HepG2 (cell line): ENCODE results near the gene SLC2A10. TPM values are rescaled to one million over a fixed set of nuclear protein-coding genes. Genes with fewer than 3 reads are reported as not detected.

ENCODE experiments used
- ATF5 ChIP-seq: sonication (generic); formaldehyde crosslinking; IDR thresholded peaks from 2 replicates; pipeline ENCODE4 v1.4.0; 2020; ENCODE audit warnings: mild to moderate bottlenecking, low read depth, missing genetic modification reagents
- ATF7 ChIP-seq, 2 experiments: fragments of 450-650 bp in 1 of 2; sonication (generic) in 1 of 2; formaldehyde crosslinking in 1 of 2; IDR thresholded peaks; 2 replicates each; pipeline versions ENCODE4 v1.4.0 to v1.6.1; 2016 to 2020; ENCODE audit warnings: antibody characterized with exemption in 1 of 2, mild to moderate bottlenecking in 1 of 2, missing genetic modification reagents in 1 of 2
- FOXM1 ChIP-seq: sonication (generic); formaldehyde crosslinking; IDR thresholded peaks from 2 replicates; pipeline ENCODE4 v1.5.0; 2020; ENCODE audit warnings: missing genetic modification reagents
- HDAC1 ChIP-seq: sonication (generic); formaldehyde crosslinking; IDR thresholded peaks from 2 replicates; pipeline ENCODE4 v1.5.1; 2020; ENCODE audit warnings: mild to moderate bottlenecking, missing genetic modification reagents
- RBAK ChIP-seq: sonication (generic); formaldehyde crosslinking; IDR thresholded peaks from 2 replicates; pipeline ENCODE4 v1.5.1; 2020; ENCODE audit warnings: mild to moderate bottlenecking, missing genetic modification reagents
- SALL2 ChIP-seq: sonication (generic); formaldehyde crosslinking; IDR thresholded peaks from 2 replicates; pipeline ENCODE4 v1.8.1; 2023; ENCODE audit warnings: mild to moderate bottlenecking, missing genetic modification reagents, inconsistent platforms
- ZBTB1 ChIP-seq: sonication (generic); formaldehyde crosslinking; IDR thresholded peaks from 2 replicates; pipeline ENCODE4 v1.4.0; 2020; ENCODE audit warnings: missing genetic modification reagents, borderline replicate concordance
- ZBTB21 ChIP-seq: sonication (generic); formaldehyde crosslinking; IDR thresholded peaks from 2 replicates; pipeline ENCODE4 v1.4.0; 2020; ENCODE audit warnings: missing genetic modification reagents
- ZBTB42 ChIP-seq: sonication (generic); formaldehyde crosslinking; IDR thresholded peaks from 2 replicates; pipeline ENCODE4 v1.5.0; 2020; ENCODE audit warnings: mild to moderate bottlenecking, missing genetic modification reagents
- ZBTB7A ChIP-seq: sonication (generic); formaldehyde crosslinking; IDR thresholded peaks from 2 replicates; pipeline ENCODE4 v1.8.0; 2022; ENCODE audit warnings: mild to moderate bottlenecking, missing genetic modification reagents
- ZFP36L1 ChIP-seq: sonication (generic); formaldehyde crosslinking; IDR thresholded peaks from 2 replicates; pipeline ENCODE4 v1.8.0; 2022; ENCODE audit warnings: mild to moderate bottlenecking, missing genetic modification reagents, moderate library complexity
- ZHX2 ChIP-seq, 2 experiments: sonication (generic) in 1 of 2; formaldehyde crosslinking in 1 of 2; IDR thresholded peaks; 2 replicates each; pipeline versions ENCODE4 v1.6.1 to v1.9.0; 2014 to 2022; ENCODE audit warnings: antibody characterized with exemption in 1 of 2, borderline replicate concordance in 1 of 2, inconsistent platforms in 1 of 2, low read depth in 1 of 2, missing genetic modification reagents in 1 of 2
- ZKSCAN1 ChIP-seq: fragments of 150-350 bp; IDR thresholded peaks from 2 replicates; pipeline ENCODE4 v1.6.1; 2014; ENCODE audit warnings: low read length
- ZNF335 ChIP-seq: sonication (generic); formaldehyde crosslinking; IDR thresholded peaks from 2 replicates; pipeline ENCODE4 v1.4.0; 2020; ENCODE audit warnings: missing genetic modification reagents
- ZNF350 ChIP-seq: sonication (generic); formaldehyde crosslinking; IDR thresholded peaks from 2 replicates; pipeline ENCODE4 v1.4.0; 2020; ENCODE audit warnings: mild to moderate bottlenecking, low read depth, missing genetic modification reagents, borderline replicate concordance
- ZNF383 ChIP-seq: sonication (generic); formaldehyde crosslinking; IDR thresholded peaks from 2 replicates; pipeline ENCODE4 v1.4.0; 2020; ENCODE audit warnings: missing genetic modification reagents, mild to moderate bottlenecking, borderline replicate concordance
- ZNF432 ChIP-seq: sonication (generic); formaldehyde crosslinking; IDR thresholded peaks from 2 replicates; pipeline ENCODE4 v1.5.0; 2020; ENCODE audit warnings: missing genetic modification reagents, mild to moderate bottlenecking, borderline replicate concordance
- ZNF468 ChIP-seq: sonication (generic); formaldehyde crosslinking; IDR thresholded peaks from 2 replicates; pipeline ENCODE4 v1.8.0; 2022; ENCODE audit warnings: mild to moderate bottlenecking, moderate library complexity, missing genetic modification reagents
- ZNF607 ChIP-seq: sonication (generic); formaldehyde crosslinking; IDR thresholded peaks from 2 replicates; pipeline ENCODE4 v1.5.1; 2020; ENCODE audit warnings: missing genetic modification reagents, mild to moderate bottlenecking, borderline replicate concordance
- ZSCAN31 ChIP-seq: sonication (generic); formaldehyde crosslinking; IDR thresholded peaks from 2 replicates; pipeline ENCODE4 v1.5.0; 2020; ENCODE audit warnings: low read depth, mild to moderate bottlenecking, missing genetic modification reagents
- ZSCAN9 ChIP-seq: IDR thresholded peaks from 2 replicates; pipeline ENCODE4 v1.6.1; 2016; ENCODE audit warnings: borderline replicate concordance
- polyA plus RNA-seq, 8 experiments: library from polyadenylated mRNA; depleted of rRNA in 3 of 8; stranded (reverse) in 7 of 8; unstranded in 1 of 8; fragments of >200 nt; fragmentation: Illumina TruSeq in 4 of 8; extraction: Trizol in 4 of 8; gene quantifications; 2 replicates each; pipeline versions ENCODE4 v1.2.1 to v1.2.3, GENCODE V29; 2011 to 2016; ENCODE audit warnings: low read depth in 4 of 8, missing spikeins in 1 of 8, mixed read lengths in 1 of 8; ENCODE audit not compliant: insufficient read depth in 1 of 8
- total RNA-seq, 5 experiments: library from RNA; depleted of rRNA; stranded (reverse); fragments of >200 nt; fragmentation: Illumina TruSeq; extraction: Trizol; gene quantifications; 2 replicates each; pipeline ENCODE4 v1.2.3, GENCODE V29; 2016; ENCODE audit warnings: low read depth in 1 of 5
- TF ChIP-seq, protein P1 (sequence below): sonication (generic); formaldehyde crosslinking; IDR thresholded peaks from 2 replicates; pipeline ENCODE4 v1.5.0; 2020; ENCODE audit warnings: missing genetic modification reagents, mild to moderate bottlenecking, borderline replicate concordance

SLC2A10 gene
- total and polyA plus RNA-seq, 2 of the 13 experiments (the other 11 are each of a cell fraction or from before 2014, with no cell fraction given), result 16.0 to 18.4 TPM

DNA sequence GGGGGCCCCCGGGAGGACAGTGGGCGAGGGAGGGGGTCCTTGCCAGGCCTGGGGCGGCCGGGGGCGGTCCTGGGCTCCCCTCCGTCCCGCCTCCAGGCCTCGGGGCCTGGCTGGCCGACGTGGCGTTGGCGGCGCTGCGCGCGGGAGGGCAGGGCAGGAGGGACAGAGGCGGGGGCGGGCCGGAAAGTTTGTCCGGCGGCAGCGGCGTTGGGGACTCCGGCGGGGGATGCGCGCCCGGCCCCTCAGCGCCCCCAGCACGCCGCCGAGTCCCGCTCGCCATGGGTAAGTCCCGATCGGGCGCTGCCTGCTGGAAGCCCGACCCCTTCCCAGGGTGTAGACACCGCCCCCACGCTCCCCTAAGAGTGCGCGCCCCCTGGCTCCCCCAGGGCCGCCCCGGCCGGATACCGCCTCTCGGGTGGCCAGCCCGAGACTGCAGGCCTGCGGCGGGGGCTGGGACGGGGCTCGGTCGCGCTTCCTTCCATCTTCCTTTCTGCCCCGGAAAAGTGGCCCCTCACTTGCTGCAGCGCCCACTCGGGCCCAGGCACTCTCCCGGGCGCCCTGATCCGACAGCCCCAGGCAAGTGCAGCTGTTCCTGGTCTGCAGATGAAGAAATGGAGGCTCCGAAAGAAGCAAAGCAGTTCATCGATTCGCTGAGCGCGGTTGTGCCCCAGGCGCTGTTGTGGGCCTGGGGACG lies at the start of gene SLC2A10 (continued):
- peak; percentile 56; the same call in 1 of the 2 replicates for TF ChIP-seq ZHX2 (IDR thresholded peaks at IDR 0.05; ENCODE audit: low read depth)
- TF ChIP-seq ZHX2 (CRISPR knock-in tag; IDR thresholded peaks at IDR 0.05; ENCODE audit: borderline replicate concordance), result peak; percentile 82; the same call in 1 of the 2 replicates
- no peak for TF ChIP-seq RBAK (CRISPR knock-in tag)
- TF ChIP-seq FOXM1 (CRISPR knock-in tag), result no peak
- no peak for TF ChIP-seq ZKSCAN1
- peak; percentile 65 for TF ChIP-seq ZBTB7A (CRISPR knock-in tag)
- peak; percentile 65 for TF ChIP-seq ZSCAN31 (CRISPR knock-in tag)
- peak; percentile 96; the same call in 1 of the 2 replicates for TF ChIP-seq ZNF468 (CRISPR knock-in tag)
- TF ChIP-seq HDAC1 (CRISPR knock-in tag), result peak; percentile 90
- TF ChIP-seq ATF7 (IDR thresholded peaks at IDR 0.05), result no peak
- 0 out of 2 replicates have a peak, but pooled peaks have one; percentile 12 for TF ChIP-seq ATF7 (CRISPR knock-in tag; IDR thresholded peaks at IDR 0.05)
- peak; percentile 58 for TF ChIP-seq SALL2 (CRISPR knock-in tag)
- 0 out of 2 replicates have a peak, but pooled peaks have one; percentile 68 for TF ChIP-seq ZBTB42 (CRISPR knock-in tag)
- TF ChIP-seq ZFP36L1 (CRISPR knock-in tag), result 0 out of 2 replicates have a peak, but pooled peaks have one; percentile 91
- TF ChIP-seq ZNF383, result no peak; the same call in 1 of the 2 replicates
- TF ChIP-seq ZBTB1 (CRISPR knock-in tag), result no peak
- TF ChIP-seq ZSCAN9 (CRISPR knock-in tag), result peak; percentile 87
- TF ChIP-seq ZNF350 (CRISPR knock-in tag), result peak; percentile 60
- TF ChIP-seq ZBTB21 (CRISPR knock-in tag), result no peak
- peak; percentile 94 for TF ChIP-seq ZNF607 (CRISPR knock-in tag)
- TF ChIP-seq ZNF335 (CRISPR knock-in tag), result 0 out of 2 replicates have a peak, but pooled peaks have one; percentile 45
- TF ChIP-seq ATF5 (CRISPR knock-in tag), result 0 out of 2 replicates have a peak, but pooled peaks have one; percentile 32
- peak; percentile 82 for TF ChIP-seq ZNF432 (CRISPR knock-in tag)
- TF ChIP-seq, protein P1, sequence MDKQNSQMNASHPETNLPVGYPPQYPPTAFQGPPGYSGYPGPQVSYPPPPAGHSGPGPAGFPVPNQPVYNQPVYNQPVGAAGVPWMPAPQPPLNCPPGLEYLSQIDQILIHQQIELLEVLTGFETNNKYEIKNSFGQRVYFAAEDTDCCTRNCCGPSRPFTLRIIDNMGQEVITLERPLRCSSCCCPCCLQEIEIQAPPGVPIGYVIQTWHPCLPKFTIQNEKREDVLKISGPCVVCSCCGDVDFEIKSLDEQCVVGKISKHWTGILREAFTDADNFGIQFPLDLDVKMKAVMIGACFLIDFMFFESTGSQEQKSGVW (CRISPR knock-in tag), result peak; percentile 94; the same call in 1 of the 2 replicates
